ENCODE data around the gene LIN52. TPM values are rescaled to one million over a fixed set of nuclear protein-coding genes. Genes with fewer than 3 reads are reported as not detected.

LIN52 gene
- polyA plus RNA-seq, 3 donors, result 2.9 to 7.2 (median 4.8) TPM

GRCh38 chr14:74218462-74218861 is 133.7 kb downstream of the LIN52 start:
- Histone ChIP-seq H3K27ac (ENCODE audit: low read depth in 1 of 2, low read length in 2 of 2) (no peak overlapping the region), H3K9ac (ENCODE audit: insufficient read depth, low read length, poor library complexity, severe bottlenecking) (peak overlapping the region; percentile 32), H3K4me2 (replicated peaks; ENCODE audit: extremely low read depth, low read length, poor library complexity, severe bottlenecking) (no peak overlapping the region), H2AFZ (ENCODE audit: insufficient read depth, low read depth, low read length, poor library complexity, severe bottlenecking) (no peak overlapping the region), H3K9me3 (replicated peaks in 1 of 2; ENCODE audit: control insufficient read depth in 1 of 2, insufficient read depth in 1 of 2, low read length in 2 of 2) (no peaks in the 10 kb centered on the region), H3K27me3 (ENCODE audit: control insufficient read depth in 2 of 2, insufficient read depth in 2 of 2, low read length in 2 of 2) (peaks cover 0 to 18% of the 10 kb centered on the region in 2 donors), H3K36me3 (replicated peaks in 1 of 2; ENCODE audit: control insufficient read depth in 1 of 2, insufficient read depth in 2 of 2, low read length in 2 of 2) (no peaks in the 10 kb centered on the region), H3K4me3 (replicated peaks in 1 of 3; ENCODE audit: low read depth in 2 of 3, low read length in 3 of 3) (no peak overlapping the region), H3K79me2 (ENCODE audit: insufficient read depth, low read length) (no peaks in the 10 kb centered on the region), H3K4me1 (ENCODE audit: control insufficient read depth in 1 of 2, insufficient read depth in 2 of 2, low read length in 2 of 2) (peaks cover 7 to 8% of the 10 kb centered on the region in 2 donors), H4K20me1 (ENCODE audit: insufficient read depth, low read length) (no peaks in the 10 kb centered on the region)
- H3K27me3 Mint-ChIP-seq (ENCODE audit: low read depth in 3 of 3), result peaks cover 16 to 44% (median 17%) of the 10 kb centered on the region in 3 donors
- no peaks in the 10 kb centered on the region for H3K36me3 Mint-ChIP-seq
- H3K9me3 Mint-ChIP-seq, result peaks cover 0 to 2% (median 0%) of the 10 kb centered on the region in 7 donors
- TF ChIP-seq, protein P1, sequence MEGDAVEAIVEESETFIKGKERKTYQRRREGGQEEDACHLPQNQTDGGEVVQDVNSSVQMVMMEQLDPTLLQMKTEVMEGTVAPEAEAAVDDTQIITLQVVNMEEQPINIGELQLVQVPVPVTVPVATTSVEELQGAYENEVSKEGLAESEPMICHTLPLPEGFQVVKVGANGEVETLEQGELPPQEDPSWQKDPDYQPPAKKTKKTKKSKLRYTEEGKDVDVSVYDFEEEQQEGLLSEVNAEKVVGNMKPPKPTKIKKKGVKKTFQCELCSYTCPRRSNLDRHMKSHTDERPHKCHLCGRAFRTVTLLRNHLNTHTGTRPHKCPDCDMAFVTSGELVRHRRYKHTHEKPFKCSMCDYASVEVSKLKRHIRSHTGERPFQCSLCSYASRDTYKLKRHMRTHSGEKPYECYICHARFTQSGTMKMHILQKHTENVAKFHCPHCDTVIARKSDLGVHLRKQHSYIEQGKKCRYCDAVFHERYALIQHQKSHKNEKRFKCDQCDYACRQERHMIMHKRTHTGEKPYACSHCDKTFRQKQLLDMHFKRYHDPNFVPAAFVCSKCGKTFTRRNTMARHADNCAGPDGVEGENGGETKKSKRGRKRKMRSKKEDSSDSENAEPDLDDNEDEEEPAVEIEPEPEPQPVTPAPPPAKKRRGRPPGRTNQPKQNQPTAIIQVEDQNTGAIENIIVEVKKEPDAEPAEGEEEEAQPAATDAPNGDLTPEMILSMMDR (IDR thresholded peaks at IDR 0.05), result no peak
- H3K4me1 Mint-ChIP-seq, result peaks cover 5% of the 10 kb centered on the region
- intact Hi-C loops (cut with micrococcal nuclease), result no loop called here
- peak overlapping the region in 1 of 2 donors; percentile 84 for H3K4me3 Mint-ChIP-seq
- H3K27ac Mint-ChIP-seq, result no peak overlapping the region
- 75% methylated on average over 4 of the region's 4 CpGs for WGBS (ENCODE audit: insufficient coverage)
- DNase-seq, result no peak

DNA sequence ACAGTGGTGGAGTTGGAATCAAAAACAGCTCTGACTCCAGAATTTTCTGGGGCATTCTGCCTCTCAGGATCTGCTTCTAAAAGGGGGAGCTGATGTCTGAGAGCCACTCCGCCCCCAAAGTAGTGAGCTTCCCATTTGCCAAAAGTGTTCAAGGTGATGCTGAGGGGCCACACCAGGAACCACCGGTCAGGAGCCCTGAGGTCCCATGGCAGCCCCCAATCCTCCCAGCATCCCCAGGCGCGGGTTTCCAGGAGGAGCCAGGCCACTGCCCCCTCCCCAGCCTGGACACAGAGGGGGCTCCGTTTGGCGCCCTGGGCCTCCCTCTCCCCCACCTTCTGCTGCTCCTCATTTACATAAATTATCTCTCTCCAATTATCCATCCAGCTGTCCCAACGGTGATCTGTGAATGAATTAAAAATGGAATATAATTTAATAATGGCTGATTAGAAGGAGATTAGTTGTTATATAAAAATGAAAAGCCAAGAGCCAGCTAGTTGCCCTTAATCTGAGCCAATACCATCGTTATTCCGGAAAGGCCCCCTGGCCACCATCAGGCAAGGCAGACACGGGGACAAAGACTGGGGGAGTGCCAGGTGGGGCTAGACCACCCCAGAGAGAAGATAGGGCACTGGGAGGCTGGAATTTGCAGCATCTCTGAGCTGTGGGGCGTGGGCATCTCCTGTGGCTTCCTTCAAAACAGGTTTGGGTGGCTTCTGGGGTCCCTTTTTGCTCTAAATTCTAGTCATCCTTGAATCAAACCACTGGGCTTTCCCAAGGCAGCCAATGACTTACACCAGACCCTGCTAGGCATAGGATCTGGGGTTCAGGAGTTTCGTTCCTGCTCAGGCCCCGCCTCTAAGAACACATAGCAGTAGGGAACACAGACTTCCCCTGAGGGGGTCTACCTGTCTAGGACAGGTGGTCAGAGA is 134.8 kb downstream of the LIN52 start:
- H3K27me3 ChIP-seq (ENCODE audit: control insufficient read depth in 2 of 2, insufficient read depth in 2 of 2, low read length in 2 of 2), result peaks cover 0 to 18% of the 10 kb centered on the region in 2 donors
- H3K36me3 ChIP-seq (replicated peaks in 1 of 2; ENCODE audit: control insufficient read depth in 1 of 2, insufficient read depth in 2 of 2, low read length in 2 of 2), result no peaks in the 10 kb centered on the region
- TF ChIP-seq, protein P1 (IDR thresholded peaks at IDR 0.05), result no peak
- no peak overlapping the region for H3K27ac ChIP-seq (ENCODE audit: low read depth in 1 of 2, low read length in 2 of 2)
- Mint-ChIP-seq H3K9me3 (no peaks in the 10 kb centered on the region), H3K27ac (no peak overlapping the region), H3K4me3 (no peak overlapping the region), H3K27me3 (ENCODE audit: low read depth in 3 of 3) (peaks cover 15 to 40% (median 16%) of the 10 kb centered on the region in 3 donors), H3K36me3 (no peaks in the 10 kb centered on the region), H3K4me1 (peaks cover 5% of the 10 kb centered on the region)
- no peak overlapping the region for H3K4me2 ChIP-seq (replicated peaks; ENCODE audit: extremely low read depth, low read length, poor library complexity, severe bottlenecking)
- no peaks in the 10 kb centered on the region for H3K79me2 ChIP-seq (ENCODE audit: insufficient read depth, low read length)
- H3K9me3 ChIP-seq (replicated peaks in 1 of 2; ENCODE audit: control insufficient read depth in 1 of 2, insufficient read depth in 1 of 2, low read length in 2 of 2), result no peaks in the 10 kb centered on the region
- H3K4me1 ChIP-seq (ENCODE audit: control insufficient read depth in 1 of 2, insufficient read depth in 2 of 2, low read length in 2 of 2), result peaks cover 7 to 8% of the 10 kb centered on the region in 2 donors
- H3K4me3 ChIP-seq (replicated peaks in 1 of 3; ENCODE audit: low read depth in 2 of 3, low read length in 3 of 3), result no peak overlapping the region
- WGBS (ENCODE audit: insufficient coverage), result 79% methylated on average over 8 of the region's 13 CpGs
- intact Hi-C loops (cut with micrococcal nuclease), result no loop called here
- H4K20me1 ChIP-seq (ENCODE audit: insufficient read depth, low read length), result no peaks in the 10 kb centered on the region
- no peak for DNase-seq
- no peak overlapping the region for H3K9ac ChIP-seq (ENCODE audit: insufficient read depth, low read length, poor library complexity, severe bottlenecking)
- no peak overlapping the region for H2AFZ ChIP-seq (ENCODE audit: insufficient read depth, low read depth, low read length, poor library complexity, severe bottlenecking)

Data from CD14-positive monocyte (primary cell).